ENCODE data around the gene DNTTIP2. TPM values are rescaled to one million over a fixed set of nuclear protein-coding genes. Genes with fewer than 3 reads are reported as not detected.
A peak's percentile ranks its signal among the peaks of the same experiment; 100 is the strongest.
"Not testable (repeated sequence)": the region's sequence is repeated elsewhere in the genome, so short reads cannot be mapped to it uniquely, and the experiment has no call there.

The DNTTIP2 gene
- total RNA-seq, 2 experiments from 2014 or later = 65.2 to 66.6 TPM

DNA sequence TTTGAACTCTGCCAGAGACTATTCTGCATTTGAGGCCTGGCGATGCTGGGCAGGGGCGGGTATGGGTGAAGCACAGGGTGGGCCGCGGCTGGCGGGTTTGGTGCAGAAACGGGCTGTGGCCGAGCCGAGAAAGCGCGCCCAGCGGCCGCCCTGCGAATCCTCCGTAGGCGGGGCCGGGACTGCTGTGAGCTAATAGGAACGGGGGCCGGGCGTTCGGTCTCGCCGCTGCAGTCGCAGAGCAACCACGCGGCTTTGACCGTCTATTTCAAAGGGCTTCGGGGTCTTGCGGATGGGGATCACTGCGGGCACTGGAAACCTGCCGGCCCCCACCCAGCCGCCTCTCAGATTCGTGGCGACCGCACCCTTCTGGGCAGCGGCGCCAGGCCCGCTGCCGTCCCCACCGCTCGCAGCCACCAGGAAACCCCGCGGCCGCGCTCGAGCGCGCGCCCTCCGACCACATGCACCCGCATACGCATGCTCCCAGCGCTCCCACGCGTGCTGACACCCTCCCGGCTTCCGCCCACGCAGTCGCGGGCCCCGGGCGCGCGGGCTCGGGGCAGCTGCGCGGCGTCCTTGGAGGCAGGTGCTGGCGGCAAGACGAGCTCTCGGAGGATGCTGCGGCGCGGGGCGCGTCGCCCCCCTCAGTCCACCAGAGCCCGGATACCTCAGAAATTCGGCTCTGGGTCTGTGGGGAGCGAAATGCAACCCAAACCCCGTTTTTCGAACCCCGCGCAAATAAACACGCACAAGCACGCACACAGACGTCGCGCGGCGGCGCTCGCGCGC is 32.6 kb downstream of the DNTTIP2 start:
- peak overlapping the region; percentile 87 for H3K4me3 Mint-ChIP-seq
- H3K4me1 Mint-ChIP-seq = peaks cover 33% of the 10 kb centered on the region
- H3K36me3 Mint-ChIP-seq (ENCODE audit: low read depth) = peaks cover 8% of the 10 kb centered on the region
- peaks cover 7% of the 10 kb centered on the region for H3K27me3 Mint-ChIP-seq
- DNase-seq = peak; percentile 83
- H3K27ac Mint-ChIP-seq = peak overlapping the region; percentile 87
- ChIA-PET CTCF (interaction anchor here (1.0 to 5.4 kb wide), 14 partner anchors 16 to 766 kb away, joined by 3 to 118 read pairs (median 4); partner anchors contain the start of genes DNTTIP2, DR1 and GCLM), POLR2A (interaction anchor here (0.6 to 2.0 kb wide), 19 partner anchors 18 to 766 kb away, joined by 3 to 24 read pairs (median 4); partner anchors contain the start of genes BCAR3, DNTTIP2, DR1 and GCLM)
- no peaks in the 10 kb centered on the region for H3K9me3 Mint-ChIP-seq

DNA sequence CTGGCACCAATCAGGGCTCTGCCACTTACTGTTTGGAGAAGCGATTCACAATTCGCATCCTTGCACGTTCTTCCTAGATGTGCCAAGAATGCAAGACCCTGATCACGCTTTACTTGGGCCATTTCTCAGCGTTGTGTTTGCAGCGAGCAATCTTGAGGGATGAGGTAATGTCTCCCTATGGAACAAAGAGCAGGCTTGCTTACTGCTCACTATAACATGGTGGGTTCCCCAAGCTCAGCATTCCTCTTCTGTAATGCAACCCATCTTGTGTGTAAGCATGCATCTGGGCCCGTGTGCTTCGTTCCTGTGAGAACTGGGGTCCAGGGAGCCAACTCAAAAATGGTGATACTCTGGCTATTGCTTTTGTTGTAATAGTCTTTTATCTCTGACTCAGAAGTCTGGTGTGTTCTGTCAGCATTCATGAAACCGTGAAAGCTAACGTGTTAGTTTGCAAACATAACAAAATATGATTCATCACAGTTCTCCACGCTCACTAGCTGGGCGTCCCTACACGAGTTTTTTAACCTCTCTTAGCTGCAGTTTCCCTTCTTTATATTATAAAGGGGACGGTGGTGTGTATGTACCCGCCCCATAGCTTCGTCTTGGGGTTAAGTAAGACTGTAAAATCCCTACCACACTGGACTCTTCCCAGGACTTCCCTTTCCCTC is 33.3 kb downstream of the DNTTIP2 start:
- ChIA-PET CTCF (interaction anchor here (1.0 to 5.4 kb wide), 14 partner anchors 17 to 766 kb away, joined by 3 to 118 read pairs (median 4); partner anchors contain the start of genes DNTTIP2, DR1 and GCLM), POLR2A (interaction anchor here (0.7 to 2.0 kb wide), 18 partner anchors 17 to 765 kb away, joined by 3 to 24 read pairs (median 4); partner anchors contain the start of genes BCAR3, DNTTIP2, DR1 and GCLM)
- H3K9me3 Mint-ChIP-seq = no peaks in the 10 kb centered on the region
- H3K27ac Mint-ChIP-seq = peak overlapping the region; percentile 87
- peak overlapping the region; percentile 87 for H3K4me3 Mint-ChIP-seq
- no peak for DNase-seq
- peaks cover 8% of the 10 kb centered on the region for H3K36me3 Mint-ChIP-seq (ENCODE audit: low read depth)
- H3K4me1 Mint-ChIP-seq = peaks cover 33% of the 10 kb centered on the region
- H3K27me3 Mint-ChIP-seq = peaks cover 7% of the 10 kb centered on the region

GRCh38 chr1:93844262-93845045 is 34.6 kb downstream of the DNTTIP2 start:
- peak; percentile 45 for DNase-seq
- CTCF ChIA-PET = interaction anchor here (0.6 to 5.4 kb wide), 25 partner anchors 14 to 543 kb away, joined by 3 to 118 read pairs (median 4); partner anchors contain the start of genes BCAR3, DNTTIP2, FNBP1L and GCLM
- POLR2A ChIA-PET = interaction anchor here (0.6 to 2.1 kb wide), 4 partner anchors 27 to 216 kb away, joined by 3 to 8 read pairs (median 4); partner anchors contain the start of gene DNTTIP2
- no peak overlapping the region for H3K4me3 Mint-ChIP-seq
- peaks cover 30% of the 10 kb centered on the region for H3K4me1 Mint-ChIP-seq
- H3K27me3 Mint-ChIP-seq = peaks cover 7% of the 10 kb centered on the region
- no peak overlapping the region for H3K27ac Mint-ChIP-seq
- no peaks in the 10 kb centered on the region for H3K9me3 Mint-ChIP-seq
- H3K36me3 Mint-ChIP-seq (ENCODE audit: low read depth) = peaks cover 8% of the 10 kb centered on the region

GRCh38 chr1:93842750-93843500 is 36.1 kb downstream of the DNTTIP2 start:
- ChIA-PET POLR2A (interaction anchor here (2.0 to 2.1 kb wide), 2 partner anchors 26 to 37 kb away, joined by 5 to 8 read pairs; partner anchors contain the start of gene DNTTIP2), CTCF (interaction anchor here (0.8 to 5.4 kb wide), 10 partner anchors 8 to 217 kb away, joined by 3 to 118 read pairs (median 6); partner anchors contain the start of gene BCAR3)
- H3K27ac Mint-ChIP-seq = no peak overlapping the region
- no peak for DNase-seq
- peaks cover 7% of the 10 kb centered on the region for H3K27me3 Mint-ChIP-seq
- H3K4me1 Mint-ChIP-seq = peaks cover 25% of the 10 kb centered on the region
- no peaks in the 10 kb centered on the region for H3K9me3 Mint-ChIP-seq
- H3K4me3 Mint-ChIP-seq = no peak overlapping the region
- H3K36me3 Mint-ChIP-seq (ENCODE audit: low read depth) = peaks cover 8% of the 10 kb centered on the region

DNA sequence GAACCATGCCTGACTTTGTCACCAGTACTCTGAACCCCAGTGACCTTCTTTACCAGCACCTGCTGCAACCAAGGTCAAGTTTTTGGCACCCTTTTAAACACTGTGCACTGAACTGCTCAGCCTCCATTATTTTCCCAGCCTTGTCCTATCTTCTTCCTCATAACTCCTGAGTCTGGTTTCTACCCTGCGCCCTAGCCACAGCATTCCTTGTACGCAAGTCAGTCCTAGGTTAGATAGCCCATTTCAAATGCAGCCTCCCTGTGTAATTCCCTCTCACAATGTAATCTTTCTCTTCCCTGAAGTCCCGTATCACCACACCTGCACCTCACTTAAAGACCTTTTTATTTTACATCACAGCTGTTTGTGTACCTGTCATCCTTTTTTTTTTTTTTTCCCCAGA is 37.2 kb downstream of the DNTTIP2 start:
- H3K36me3 Mint-ChIP-seq (ENCODE audit: low read depth) = no peaks in the 10 kb centered on the region
- H3K4me1 Mint-ChIP-seq = peaks cover 18% of the 10 kb centered on the region
- DNase-seq = no peak
- peaks cover 3% of the 10 kb centered on the region for H3K27me3 Mint-ChIP-seq
- H3K4me3 Mint-ChIP-seq = no peak overlapping the region
- POLR2A ChIA-PET = no interaction called here
- CTCF ChIA-PET = interaction anchor here (0.6 to 5.4 kb wide), 2 partner anchors 211 to 954 kb away, joined by 3 to 118 read pairs; no protein-coding TSS in a partner anchor
- no peak overlapping the region for H3K27ac Mint-ChIP-seq
- no peaks in the 10 kb centered on the region for H3K9me3 Mint-ChIP-seq

DNA sequence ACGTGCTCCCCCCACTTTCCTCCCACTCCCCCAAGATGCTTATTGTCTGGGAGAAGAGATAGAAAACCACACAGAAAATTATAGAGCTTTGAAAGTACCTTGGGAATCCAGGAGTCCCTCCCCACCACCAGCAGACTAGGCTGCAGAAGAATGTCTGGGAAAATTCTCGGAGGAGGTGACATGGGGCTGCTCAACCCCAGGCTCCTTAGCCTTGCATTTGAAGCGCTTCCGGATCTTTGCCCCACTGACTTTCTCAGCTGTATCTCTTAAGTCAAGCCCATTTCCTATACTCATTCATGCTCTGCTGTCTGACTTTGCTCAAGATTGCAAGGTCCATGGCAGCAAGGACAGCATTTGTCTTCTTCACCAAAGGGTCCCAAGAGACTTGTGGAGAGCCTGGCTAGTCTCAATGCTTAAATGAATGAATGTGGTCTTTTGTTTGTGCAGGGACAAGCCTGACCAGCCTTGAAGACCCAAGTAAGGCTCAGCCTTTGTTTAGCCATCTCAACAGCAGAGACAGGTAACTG is 38.0 kb downstream of the DNTTIP2 start:
- no peaks in the 10 kb centered on the region for H3K36me3 Mint-ChIP-seq (ENCODE audit: low read depth)
- H3K27ac Mint-ChIP-seq = no peak overlapping the region
- ChIA-PET POLR2A (no interaction called here), CTCF (interaction anchor here (2.4 to 2.7 kb wide), 2 partner anchors 28 to 211 kb away, joined by 12 read pairs; no protein-coding TSS in a partner anchor)
- no peak for DNase-seq
- H3K4me3 Mint-ChIP-seq = no peak overlapping the region
- H3K27me3 Mint-ChIP-seq = peaks cover 3% of the 10 kb centered on the region
- no peaks in the 10 kb centered on the region for H3K9me3 Mint-ChIP-seq
- H3K4me1 Mint-ChIP-seq = peaks cover 17% of the 10 kb centered on the region

GRCh38 chr1:93839753-93840152 is 39.3 kb downstream of the DNTTIP2 start:
- no peak overlapping the region for H3K27ac Mint-ChIP-seq
- H3K36me3 Mint-ChIP-seq (ENCODE audit: low read depth) = no peaks in the 10 kb centered on the region
- H3K4me1 Mint-ChIP-seq = peaks cover 7% of the 10 kb centered on the region
- POLR2A ChIA-PET = no interaction called here
- CTCF ChIA-PET = interaction anchor here (1.3 to 2.7 kb wide), 3 partner anchors 26 to 210 kb away, joined by 3 to 12 read pairs (median 12); no protein-coding TSS in a partner anchor
- peaks cover 7% of the 10 kb centered on the region for H3K27me3 Mint-ChIP-seq
- no peak overlapping the region for H3K4me3 Mint-ChIP-seq
- DNase-seq = no peak
- H3K9me3 Mint-ChIP-seq = peaks cover 2% of the 10 kb centered on the region

GRCh38 chr1:93839307-93839706 is 39.7 kb downstream of the DNTTIP2 start:
- peaks cover 8% of the 10 kb centered on the region for H3K27me3 Mint-ChIP-seq
- H3K4me1 Mint-ChIP-seq = peaks cover 2% of the 10 kb centered on the region
- ChIA-PET POLR2A (no interaction called here), CTCF (interaction anchor here (1.3 to 2.7 kb wide), 3 partner anchors 26 to 209 kb away, joined by 3 to 12 read pairs (median 12); no protein-coding TSS in a partner anchor)
- peaks cover 4% of the 10 kb centered on the region for H3K9me3 Mint-ChIP-seq
- no peak overlapping the region for H3K4me3 Mint-ChIP-seq
- peaks cover 1% of the 10 kb centered on the region for H3K36me3 Mint-ChIP-seq (ENCODE audit: low read depth)
- no peak overlapping the region for H3K27ac Mint-ChIP-seq
- DNase-seq = no peak

DNA sequence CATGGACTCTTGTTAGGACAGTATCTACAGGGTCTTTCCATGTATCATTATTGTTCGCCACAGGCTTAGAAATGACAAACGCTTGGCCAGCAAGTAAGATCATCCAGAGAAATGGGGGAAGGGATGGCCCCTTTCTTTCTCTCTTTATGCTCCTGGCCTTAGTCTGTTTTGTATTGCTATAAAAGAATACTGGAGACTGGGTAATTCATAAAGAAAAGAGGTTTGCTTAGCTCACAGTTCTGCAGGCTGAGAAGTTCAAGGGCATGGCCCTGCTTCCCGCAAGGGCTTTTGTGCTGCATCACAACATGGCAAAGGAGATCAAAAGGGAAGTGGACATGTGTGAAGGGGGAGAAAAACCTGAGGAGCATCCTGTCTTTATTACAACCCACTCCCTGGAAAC is 41.0 kb downstream of the DNTTIP2 start:
- H3K27ac Mint-ChIP-seq = no peak overlapping the region
- POLR2A ChIA-PET = no interaction called here
- H3K9me3 Mint-ChIP-seq = peaks cover 5% of the 10 kb centered on the region
- H3K27me3 Mint-ChIP-seq = peaks cover 8% of the 10 kb centered on the region
- CTCF ChIA-PET = no interaction called here
- no peak for DNase-seq
- H3K4me3 Mint-ChIP-seq = no peak overlapping the region
- no peaks in the 10 kb centered on the region for H3K4me1 Mint-ChIP-seq
- peaks cover 4% of the 10 kb centered on the region for H3K36me3 Mint-ChIP-seq (ENCODE audit: low read depth)

- CTCF ChIA-PET = interaction anchor here (1.5 kb wide), 1 partner anchor 204 kb away, joined by 4 read pairs; no protein-coding TSS in a partner anchor
- POLR2A ChIA-PET; DNase-seq; H3K9me3 Mint-ChIP-seq; H3K4me1 Mint-ChIP-seq; H3K4me3 Mint-ChIP-seq; H3K27ac Mint-ChIP-seq; H3K27me3 Mint-ChIP-seq; H3K36me3 Mint-ChIP-seq (ENCODE audit: low read depth): not testable (repeated sequence)
These were observed 45.7 kb downstream of the DNTTIP2 start for GRCh38 chr1:93833293-93833692.

DNA sequence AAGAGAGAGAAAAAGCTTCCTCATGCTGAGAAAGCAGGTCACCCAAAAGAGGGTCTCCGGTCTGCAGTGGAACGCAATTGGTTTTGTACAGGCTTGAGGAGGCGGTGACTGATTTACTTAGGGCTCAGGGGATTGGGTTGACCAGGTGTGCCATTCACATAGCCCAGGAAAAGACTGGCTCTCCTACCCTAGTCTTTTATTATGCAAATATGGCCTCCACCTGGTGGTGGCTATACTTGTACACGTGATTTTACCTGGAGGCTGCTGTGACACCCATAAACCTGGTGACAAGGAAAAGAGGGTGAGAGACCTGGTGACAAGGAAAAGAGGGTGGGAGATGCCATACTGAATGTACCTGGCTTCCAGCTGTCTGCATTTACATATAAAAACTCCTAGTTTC is 49.9 kb downstream of the DNTTIP2 start:
- no peak overlapping the region for H3K27ac Mint-ChIP-seq
- peaks cover 3% of the 10 kb centered on the region for H3K4me1 Mint-ChIP-seq
- H3K36me3 Mint-ChIP-seq (ENCODE audit: low read depth) = peaks cover 3% of the 10 kb centered on the region
- no peak for DNase-seq
- H3K4me3 Mint-ChIP-seq = no peak overlapping the region
- peaks cover 6% of the 10 kb centered on the region for H3K9me3 Mint-ChIP-seq
- ChIA-PET POLR2A (interaction anchor here (1.3 kb wide), 1 partner anchor 17 kb away, joined by 3 read pairs; no protein-coding TSS in a partner anchor), CTCF (interaction anchor here (0.9 kb wide), 1 partner anchor 12 kb away, joined by 4 read pairs; no protein-coding TSS in a partner anchor)
- H3K27me3 Mint-ChIP-seq = peaks cover 5% of the 10 kb centered on the region
